NB4 (cell line): ENCODE data around the gene FOXJ1.

Experiments
- DNase-seq: peaks from one replicate; pipeline ENCODE4 v3.0.0; 2010; ENCODE audit warnings: low read depth
- H3K4me3 ChIP-seq: one replicate; pipeline ENCODE4 v1.5.1; 2011; ENCODE audit warnings: mild to moderate bottlenecking, low read depth, low read length, moderate library complexity
- CTCF ChIP-seq: IDR thresholded peaks from one replicate; pipeline ENCODE4 v1.5.1; 2012; ENCODE audit warnings: low read depth, low read length
- MAX ChIP-seq: IDR thresholded peaks from 2 replicates; pipeline ENCODE4 v1.6.1; 2011; ENCODE audit warnings: low read depth, low read length
- MYC ChIP-seq: IDR thresholded peaks from 2 replicates; pipeline ENCODE4 v1.6.1; 2011; ENCODE audit warnings: low read depth, low read length
- POLR2A ChIP-seq: IDR thresholded peaks from 2 replicates; pipeline ENCODE4 v1.6.1; 2011; ENCODE audit warnings: mild to moderate bottlenecking; ENCODE audit not compliant: insufficient read length; ENCODE audit errors: extremely low read depth

Gene FOXJ1

GRCh38 chr17:76147211-76148014 is 6.4 kb upstream of the FOXJ1 start:
- peak; percentile 31 for DNase-seq
- TF ChIP-seq MYC = no peak
- TF ChIP-seq CTCF = peak; percentile 47
- H3K4me3 ChIP-seq = no peak overlapping the region

GRCh38 chr17:76146053-76146851 is 5.2 kb upstream of the FOXJ1 start:
- no peak for TF ChIP-seq POLR2A
- no peak for TF ChIP-seq CTCF
- no peak for TF ChIP-seq MYC
- TF ChIP-seq MAX = no peak
- H3K4me3 ChIP-seq = no peak overlapping the region
- DNase-seq = no peak

GRCh38 chr17:76145231-76146052 is 4.4 kb upstream of the FOXJ1 start:
- no peak overlapping the region for H3K4me3 ChIP-seq
- DNase-seq = no peak
- TF ChIP-seq MYC (no peak), POLR2A (no peak), MAX (no peak), CTCF (no peak)

GRCh38 chr17:76142585-76143041 is 1.6 kb upstream of the FOXJ1 start:
- no peak overlapping the region for H3K4me3 ChIP-seq
- DNase-seq = no peak
- no peak for TF ChIP-seq POLR2A

GRCh38 chr17:76142039-76142584 is 1.1 kb upstream of the FOXJ1 start:
- TF ChIP-seq CTCF (no peak), MAX (no peak), MYC (no peak), POLR2A (no peak)
- DNase-seq = no peak
- no peak overlapping the region for H3K4me3 ChIP-seq

GRCh38 chr17:76140661-76141211 is 309 bp downstream of the FOXJ1 start:
- TF ChIP-seq MYC (no peak), POLR2A (no peak), CTCF (no peak), MAX (no peak)
- no peak for DNase-seq
- H3K4me3 ChIP-seq = no peak overlapping the region
